ENCODE measurements around the gene ARHGDIB. TPM values are rescaled to one million over a fixed set of nuclear protein-coding genes. Genes with fewer than 3 reads are reported as not detected.

Gene ARHGDIB
- total RNA-seq, 1 donor from 2014 or later, result 0.79 TPM

- peak; percentile 58 for DNase-seq (ENCODE audit: low spot score, unreplicated experiment)
- H3K27me3 Mint-ChIP-seq, result no peaks in the 10 kb centered on the region
- peaks cover 1% of the 10 kb centered on the region for H3K36me3 Mint-ChIP-seq (ENCODE audit: insufficient read depth)
- H3K4me1 Mint-ChIP-seq (ENCODE audit: low read depth), result peaks cover 39% of the 10 kb centered on the region
- peaks cover 6% of the 10 kb centered on the region for H3K9me3 Mint-ChIP-seq (ENCODE audit: low read depth)
- peak overlapping the region; percentile 80 for H3K4me3 Mint-ChIP-seq (ENCODE audit: low read depth)
- TF ChIP-seq CTCF (IDR thresholded peaks at IDR 0.05; ENCODE audit: unreplicated experiment), result no peak
- peak overlapping the region; percentile 97 for H3K27ac Mint-ChIP-seq
These were observed 32.5 kb downstream of the ARHGDIB start for GRCh38 chr12:14928931-14929330.

GRCh38 chr12:14927267-14927666 is 34.1 kb downstream of the ARHGDIB start:
- Mint-ChIP-seq H3K4me1 (ENCODE audit: low read depth) (peaks cover 39% of the 10 kb centered on the region), H3K36me3 (ENCODE audit: insufficient read depth) (peaks cover 1% of the 10 kb centered on the region), H3K4me3 (ENCODE audit: low read depth) (peak overlapping the region; percentile 55), H3K9me3 (ENCODE audit: low read depth) (peaks cover 4% of the 10 kb centered on the region), H3K27me3 (no peaks in the 10 kb centered on the region), H3K27ac (no peak overlapping the region)
- DNase-seq (ENCODE audit: low spot score, unreplicated experiment), result no peak
- TF ChIP-seq CTCF (IDR thresholded peaks at IDR 0.05; ENCODE audit: unreplicated experiment), result no peak

DNA sequence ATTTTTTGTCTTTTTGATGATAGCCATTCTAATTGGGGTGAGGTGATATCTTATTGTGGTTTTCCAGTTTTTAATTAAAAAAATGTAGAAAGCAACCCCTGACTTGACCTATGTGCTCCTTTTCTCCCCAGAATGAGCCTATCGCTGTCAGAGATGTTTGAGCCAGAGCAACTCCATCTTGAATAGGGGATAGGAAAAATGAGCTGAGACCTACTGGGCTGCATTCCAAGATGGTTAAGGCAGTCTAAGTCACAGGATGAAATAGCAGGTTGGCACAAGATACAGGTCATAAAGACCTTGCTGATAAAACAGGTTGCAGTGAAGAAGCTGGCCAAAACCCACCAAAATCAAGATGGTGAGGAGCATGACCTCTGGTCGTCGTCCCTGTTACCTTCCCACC is 36.9 kb downstream of the ARHGDIB start:
- no peak for TF ChIP-seq CTCF (IDR thresholded peaks at IDR 0.05; ENCODE audit: unreplicated experiment)
- H3K9me3 Mint-ChIP-seq (ENCODE audit: low read depth), result peaks cover 3% of the 10 kb centered on the region
- H3K4me1 Mint-ChIP-seq (ENCODE audit: low read depth), result peaks cover 23% of the 10 kb centered on the region
- H3K4me3 Mint-ChIP-seq (ENCODE audit: low read depth), result no peak overlapping the region
- H3K27me3 Mint-ChIP-seq, result no peaks in the 10 kb centered on the region
- DNase-seq (ENCODE audit: low spot score, unreplicated experiment), result no peak
- peaks cover 1% of the 10 kb centered on the region for H3K36me3 Mint-ChIP-seq (ENCODE audit: insufficient read depth)
- no peak overlapping the region for H3K27ac Mint-ChIP-seq

DNA sequence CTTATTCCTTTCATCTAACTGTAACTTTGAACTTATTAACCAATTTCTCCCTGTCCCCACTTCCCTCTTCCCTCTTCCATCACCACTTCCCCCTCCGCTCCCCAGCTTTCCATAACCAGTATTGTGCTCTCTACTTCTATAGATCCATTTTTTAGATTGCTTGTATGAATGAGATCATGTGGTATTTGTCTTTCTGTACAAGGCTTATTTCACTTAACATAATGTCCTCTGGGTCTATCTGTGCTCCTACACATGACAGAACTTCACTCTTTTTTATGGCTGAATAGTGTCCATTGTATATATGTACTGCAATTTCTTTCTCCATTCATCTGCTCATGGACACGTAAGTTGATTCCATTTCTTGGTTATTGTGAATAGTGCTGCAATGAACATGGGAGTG is 37.5 kb downstream of the ARHGDIB start:
- H3K36me3 Mint-ChIP-seq (ENCODE audit: insufficient read depth), result peaks cover 1% of the 10 kb centered on the region
- no peaks in the 10 kb centered on the region for H3K27me3 Mint-ChIP-seq
- TF ChIP-seq CTCF (IDR thresholded peaks at IDR 0.05; ENCODE audit: unreplicated experiment), result no peak
- H3K9me3 Mint-ChIP-seq (ENCODE audit: low read depth), result peaks cover 3% of the 10 kb centered on the region
- peaks cover 19% of the 10 kb centered on the region for H3K4me1 Mint-ChIP-seq (ENCODE audit: low read depth)
- H3K4me3 Mint-ChIP-seq (ENCODE audit: low read depth), result no peak overlapping the region
- DNase-seq (ENCODE audit: low spot score, unreplicated experiment), result no peak
- no peak overlapping the region for H3K27ac Mint-ChIP-seq

GRCh38 chr12:14921218-14921617 is 40.2 kb downstream of the ARHGDIB start:
- Mint-ChIP-seq H3K4me1 (ENCODE audit: low read depth) (no peaks in the 10 kb centered on the region), H3K27me3 (no peaks in the 10 kb centered on the region), H3K36me3 (ENCODE audit: insufficient read depth) (peaks cover 7% of the 10 kb centered on the region), H3K27ac (no peak overlapping the region), H3K4me3 (ENCODE audit: low read depth) (no peak overlapping the region), H3K9me3 (ENCODE audit: low read depth) (peaks cover 3% of the 10 kb centered on the region)
- no peak for DNase-seq (ENCODE audit: low spot score, unreplicated experiment)
- no peak for TF ChIP-seq CTCF (IDR thresholded peaks at IDR 0.05; ENCODE audit: unreplicated experiment)

Measured in progenitor cell of endocrine pancreas (in vitro differentiated cells).